ENCODE results near the gene XPNPEP2. TPM values are rescaled to one million over a fixed set of nuclear protein-coding genes. Genes with fewer than 3 reads are reported as not detected.

Gene XPNPEP2
- polyA plus RNA-seq, 3 donors = 0.19 TPM; not detected in 2

DNA sequence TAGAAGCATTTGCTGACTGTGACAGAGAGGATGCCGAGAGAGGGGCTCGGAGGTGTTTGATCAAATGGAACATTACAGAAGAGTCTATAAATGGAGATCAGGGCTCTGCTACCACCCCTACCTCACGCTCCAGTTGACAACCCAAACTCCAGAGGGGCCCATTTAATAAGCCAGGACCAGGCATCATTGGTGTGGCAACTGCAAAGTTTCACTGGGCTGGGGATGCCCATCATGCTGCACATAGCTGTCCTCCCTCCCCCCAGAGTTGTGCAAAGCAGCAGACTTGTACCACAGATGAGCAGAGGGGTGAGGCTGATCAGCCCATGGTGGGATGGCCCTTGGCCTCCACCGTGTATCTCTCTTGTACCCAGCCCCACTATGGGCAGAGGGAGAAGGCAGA is 38.2 kb upstream of the XPNPEP2 start:
- H3K27ac Mint-ChIP-seq = no peak overlapping the region
- H3K4me1 Mint-ChIP-seq = no peaks in the 10 kb centered on the region
- no peak overlapping the region for H3K9ac ChIP-seq (ENCODE audit: insufficient read depth, low read length, poor library complexity, severe bottlenecking)

DNA sequence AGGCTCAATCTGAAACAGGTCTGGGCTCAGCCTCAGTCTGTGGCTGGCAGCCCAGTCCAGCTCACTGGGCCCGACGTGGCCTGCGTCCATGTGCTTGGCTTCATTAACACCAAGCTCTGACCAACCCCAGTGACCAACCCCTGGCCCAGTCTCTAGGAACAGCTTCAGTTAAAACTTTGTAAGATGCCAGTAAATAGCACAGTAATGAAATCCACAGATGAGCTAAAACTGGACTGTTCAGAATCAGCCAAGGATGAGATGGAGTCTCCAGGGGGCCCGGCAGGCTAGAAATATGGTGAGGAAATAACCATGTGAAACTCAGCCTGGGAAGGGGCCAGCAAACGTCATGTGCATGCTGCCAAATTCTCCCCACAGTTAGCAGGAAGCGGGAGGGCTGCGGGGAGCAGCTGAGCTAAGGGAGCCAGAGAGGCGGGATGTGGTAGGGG is 37.1 kb upstream of the XPNPEP2 start:
- Histone ChIP-seq H4K20me1 (ENCODE audit: insufficient read depth, low read length) (no peaks in the 10 kb centered on the region), H3K9ac (ENCODE audit: insufficient read depth, low read length, poor library complexity, severe bottlenecking) (no peak overlapping the region), H3K36me3 (replicated peaks in 1 of 2; ENCODE audit: control insufficient read depth in 1 of 2, insufficient read depth in 2 of 2, low read length in 2 of 2) (no peaks in the 10 kb centered on the region), H2AFZ (ENCODE audit: insufficient read depth, low read depth, low read length, poor library complexity, severe bottlenecking) (no peak overlapping the region), H3K27ac (ENCODE audit: low read depth in 1 of 2, low read length in 2 of 2) (no peak overlapping the region), H3K9me3 (replicated peaks in 1 of 2; ENCODE audit: control insufficient read depth in 1 of 2, insufficient read depth in 1 of 2, low read length in 2 of 2) (no peaks in the 10 kb centered on the region), H3K4me2 (replicated peaks; ENCODE audit: extremely low read depth, low read length, poor library complexity, severe bottlenecking) (no peak overlapping the region), H3K27me3 (ENCODE audit: control insufficient read depth in 2 of 2, insufficient read depth in 2 of 2, low read length in 2 of 2) (no peaks in the 10 kb centered on the region), H3K4me1 (ENCODE audit: control insufficient read depth in 1 of 2, insufficient read depth in 2 of 2, low read length in 2 of 2) (no peaks in the 10 kb centered on the region), H3K79me2 (ENCODE audit: insufficient read depth, low read length) (no peaks in the 10 kb centered on the region), H3K4me3 (replicated peaks in 1 of 3; ENCODE audit: low read depth in 2 of 3, low read length in 3 of 3) (no peak overlapping the region)
- Mint-ChIP-seq H3K9me3 (peaks cover 0 to 2% (median 0%) of the 10 kb centered on the region in 7 donors), H3K4me1 (no peaks in the 10 kb centered on the region), H3K27ac (no peak overlapping the region), H3K27me3 (ENCODE audit: low read depth in 3 of 3) (peaks cover 0 to 1% (median 0%) of the 10 kb centered on the region in 3 donors), H3K4me3 (no peak overlapping the region), H3K36me3 (no peaks in the 10 kb centered on the region)
- TF ChIP-seq, protein P1, sequence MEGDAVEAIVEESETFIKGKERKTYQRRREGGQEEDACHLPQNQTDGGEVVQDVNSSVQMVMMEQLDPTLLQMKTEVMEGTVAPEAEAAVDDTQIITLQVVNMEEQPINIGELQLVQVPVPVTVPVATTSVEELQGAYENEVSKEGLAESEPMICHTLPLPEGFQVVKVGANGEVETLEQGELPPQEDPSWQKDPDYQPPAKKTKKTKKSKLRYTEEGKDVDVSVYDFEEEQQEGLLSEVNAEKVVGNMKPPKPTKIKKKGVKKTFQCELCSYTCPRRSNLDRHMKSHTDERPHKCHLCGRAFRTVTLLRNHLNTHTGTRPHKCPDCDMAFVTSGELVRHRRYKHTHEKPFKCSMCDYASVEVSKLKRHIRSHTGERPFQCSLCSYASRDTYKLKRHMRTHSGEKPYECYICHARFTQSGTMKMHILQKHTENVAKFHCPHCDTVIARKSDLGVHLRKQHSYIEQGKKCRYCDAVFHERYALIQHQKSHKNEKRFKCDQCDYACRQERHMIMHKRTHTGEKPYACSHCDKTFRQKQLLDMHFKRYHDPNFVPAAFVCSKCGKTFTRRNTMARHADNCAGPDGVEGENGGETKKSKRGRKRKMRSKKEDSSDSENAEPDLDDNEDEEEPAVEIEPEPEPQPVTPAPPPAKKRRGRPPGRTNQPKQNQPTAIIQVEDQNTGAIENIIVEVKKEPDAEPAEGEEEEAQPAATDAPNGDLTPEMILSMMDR (IDR thresholded peaks at IDR 0.05) = no peak
- DNase-seq = no peak
- intact Hi-C loops (cut with micrococcal nuclease) = no loop called here
- WGBS (ENCODE audit: insufficient coverage) = 30% methylated on average over 4 of the region's 8 CpGs

More for the DNA sequence above, 38.2 kb upstream of the XPNPEP2 start:
- WGBS (ENCODE audit: insufficient coverage) = no CpG with 5 or more reads among the region's 4 CpGs
- no peaks in the 10 kb centered on the region for H3K9me3 ChIP-seq (replicated peaks in 1 of 2; ENCODE audit: control insufficient read depth in 1 of 2, insufficient read depth in 1 of 2, low read length in 2 of 2)
- H4K20me1 ChIP-seq (ENCODE audit: insufficient read depth, low read length) = no peaks in the 10 kb centered on the region
- H3K4me3 Mint-ChIP-seq = no peak overlapping the region
- intact Hi-C loops (cut with micrococcal nuclease) = no loop called here
- no peaks in the 10 kb centered on the region for H3K4me1 ChIP-seq (ENCODE audit: control insufficient read depth in 1 of 2, insufficient read depth in 2 of 2, low read length in 2 of 2)
- H3K36me3 Mint-ChIP-seq = no peaks in the 10 kb centered on the region
- no peaks in the 10 kb centered on the region for H3K36me3 ChIP-seq (replicated peaks in 1 of 2; ENCODE audit: control insufficient read depth in 1 of 2, insufficient read depth in 2 of 2, low read length in 2 of 2)
- H3K79me2 ChIP-seq (ENCODE audit: insufficient read depth, low read length) = no peaks in the 10 kb centered on the region
- TF ChIP-seq, protein P1 (IDR thresholded peaks at IDR 0.05) = no peak
- H3K9me3 Mint-ChIP-seq = peaks cover 0 to 2% (median 0%) of the 10 kb centered on the region in 7 donors
- H2AFZ ChIP-seq (ENCODE audit: insufficient read depth, low read depth, low read length, poor library complexity, severe bottlenecking) = no peak overlapping the region
- H3K27me3 ChIP-seq (ENCODE audit: control insufficient read depth in 2 of 2, insufficient read depth in 2 of 2, low read length in 2 of 2) = no peaks in the 10 kb centered on the region
- DNase-seq = no peak
- H3K4me3 ChIP-seq (replicated peaks in 1 of 3; ENCODE audit: low read depth in 2 of 3, low read length in 3 of 3) = no peak overlapping the region
- H3K27me3 Mint-ChIP-seq (ENCODE audit: low read depth in 3 of 3) = peaks cover 0 to 4% (median 1%) of the 10 kb centered on the region in 3 donors
- no peak overlapping the region for H3K4me2 ChIP-seq (replicated peaks; ENCODE audit: extremely low read depth, low read length, poor library complexity, severe bottlenecking)
- H3K27ac ChIP-seq (ENCODE audit: low read depth in 1 of 2, low read length in 2 of 2) = no peak overlapping the region
